Activated naive CD4-positive, alpha-beta T cell treated with Interleukin-2 at 50 U/mL for 16 hours (primary cell): ENCODE results near the gene GAGE12E.
"Not testable (repeated sequence)": the region's sequence is repeated elsewhere in the genome, so short reads cannot be mapped to it uniquely, and the experiment has no call there.

ENCODE experiments used
- DNase-seq: peaks from one replicate; pipeline ENCODE4 v3.0.0-alpha.2; 2020

The GAGE12E gene

DNA sequence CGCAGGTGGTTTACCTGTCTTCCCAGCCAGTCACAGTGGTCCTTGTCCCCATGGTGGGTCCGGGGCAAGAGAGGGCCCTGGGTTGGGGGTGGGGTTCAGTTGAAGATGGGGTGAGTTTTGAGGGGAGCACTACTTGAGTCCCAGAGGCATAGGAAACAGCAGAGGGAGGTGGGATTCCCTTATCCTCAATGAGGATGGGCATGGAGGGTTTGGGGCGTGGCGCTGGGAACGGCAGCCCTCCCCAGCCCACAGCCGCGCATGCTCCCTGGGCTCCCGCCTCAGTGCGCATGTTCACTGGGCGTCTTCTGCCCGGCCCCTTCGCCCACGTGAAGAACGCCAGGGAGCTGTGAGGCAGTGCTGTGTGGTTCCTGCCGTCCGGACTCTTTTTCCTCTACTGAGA, at the start of gene GAGE12E:
TSS of gene GAGE12E (plus strand) at position 301 of the 400 bp plus-strand sequence. CDS start 1,155 bp downstream, outside the sequence.
- not testable (repeated sequence) for DNase-seq

- DNase-seq: not testable (repeated sequence)
Observed at GRCh38 chrX:49531877-49532276, 19.2 kb upstream of the GAGE12E start, which contains the start of gene GAGE12C. Gene GAGE12C (plus strand): TSS chrX:49532177. CDS start chrX:49533332, 1,155 bp downstream.

- not testable (repeated sequence) for DNase-seq
Observed at GRCh38 chrX:49541433-49541832, 9.7 kb upstream of the GAGE12E start, which contains the start of gene GAGE12D. Gene GAGE12D (plus strand): TSS chrX:49541733. CDS start chrX:49542888, 1,155 bp downstream.

DNA sequence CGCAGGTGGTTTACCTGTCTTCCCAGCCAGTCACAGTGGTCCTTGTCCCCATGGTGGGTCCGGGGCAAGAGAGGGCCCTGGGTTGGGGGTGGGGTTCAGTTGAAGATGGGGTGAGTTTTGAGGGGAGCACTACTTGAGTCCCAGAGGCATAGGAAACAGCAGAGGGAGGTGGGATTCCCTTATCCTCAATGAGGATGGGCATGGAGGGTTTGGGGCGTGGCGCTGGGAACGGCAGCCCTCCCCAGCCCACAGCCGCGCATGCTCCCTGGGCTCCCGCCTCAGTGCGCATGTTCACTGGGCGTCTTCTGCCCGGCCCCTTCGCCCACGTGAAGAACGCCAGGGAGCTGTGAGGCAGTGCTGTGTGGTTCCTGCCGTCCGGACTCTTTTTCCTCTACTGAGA, 9.5 kb downstream of the GAGE12E start, which contains the start of gene GAGE12F:
TSS of gene GAGE12F (plus strand) at position 301 of the 400 bp plus-strand sequence. CDS start 1,155 bp downstream, outside the sequence.
- not testable (repeated sequence) for DNase-seq

- not testable (repeated sequence) for DNase-seq
Observed at GRCh38 chrX:49568728-49569127, 17.6 kb downstream of the GAGE12E start.

- not testable (repeated sequence) for DNase-seq
Observed at GRCh38 chrX:49569152-49569551, 18.1 kb downstream of the GAGE12E start.

- DNase-seq: not testable (repeated sequence)
Observed at GRCh38 chrX:49570100-49570499, 19.0 kb downstream of the GAGE12E start, which contains the start of gene GAGE12G. Gene GAGE12G (plus strand): TSS chrX:49570400. CDS start chrX:49571555, 1,155 bp downstream.

GRCh38 chrX:49579649-49580048, 28.6 kb downstream of the GAGE12E start, which contains the start of gene GAGE12H:
Gene GAGE12H (plus strand): TSS chrX:49579949. CDS start chrX:49581104, 1,155 bp downstream.
- DNase-seq: not testable (repeated sequence)

DNA sequence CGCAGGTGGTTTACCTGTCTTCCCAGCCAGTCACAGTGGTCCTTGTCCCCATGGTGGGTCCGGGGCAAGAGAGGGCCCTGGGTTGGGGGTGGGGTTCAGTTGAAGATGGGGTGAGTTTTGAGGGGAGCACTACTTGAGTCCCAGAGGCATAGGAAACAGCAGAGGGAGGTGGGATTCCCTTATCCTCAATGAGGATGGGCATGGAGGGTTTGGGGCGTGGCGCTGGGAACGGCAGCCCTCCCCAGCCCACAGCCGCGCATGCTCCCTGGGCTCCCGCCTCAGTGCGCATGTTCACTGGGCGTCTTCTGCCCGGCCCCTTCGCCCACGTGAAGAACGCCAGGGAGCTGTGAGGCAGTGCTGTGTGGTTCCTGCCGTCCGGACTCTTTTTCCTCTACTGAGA, 38.1 kb downstream of the GAGE12E start, which contains the start of gene GAGE2A:
TSS of gene GAGE2A (plus strand) at position 301 of the 400 bp plus-strand sequence. CDS start 1,155 bp downstream, outside the sequence.
- not testable (repeated sequence) for DNase-seq

DNA sequence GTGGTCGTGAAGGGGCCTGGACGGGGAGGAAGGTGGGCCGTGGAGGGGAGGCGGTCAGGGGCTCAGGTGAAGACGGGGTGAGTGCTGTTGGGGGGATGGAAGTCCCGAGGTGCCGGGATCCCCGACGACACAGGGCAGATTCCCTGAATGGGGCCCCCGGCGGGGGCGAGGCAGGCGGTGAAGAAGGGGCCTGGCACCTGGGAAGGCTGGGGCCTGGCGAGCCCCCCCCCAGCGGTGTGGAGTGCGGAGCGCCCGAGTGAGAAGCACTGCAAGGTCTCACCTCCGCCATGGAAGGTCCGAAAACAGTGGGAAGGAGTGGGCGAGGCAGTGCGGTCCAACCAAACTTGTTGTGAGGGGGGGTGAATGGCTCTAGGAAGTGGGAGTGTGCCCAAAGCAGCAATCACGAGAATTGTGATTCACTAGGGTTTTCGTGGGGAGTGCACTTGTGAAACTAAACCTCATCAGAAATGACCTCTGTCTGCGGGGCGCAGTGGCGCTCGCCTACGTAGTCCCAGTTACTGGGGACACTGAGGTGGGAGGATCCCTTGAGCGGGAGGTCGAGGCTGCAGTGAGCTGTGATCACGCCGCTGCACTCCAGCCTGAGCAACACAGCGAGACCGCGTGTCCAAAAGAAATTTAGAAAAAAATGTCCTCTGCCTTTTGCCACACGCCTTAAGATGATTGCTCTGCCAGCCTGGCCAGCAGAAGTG, 38.8 kb downstream of the GAGE12E start:
- peak; percentile 1 for DNase-seq

DNA sequence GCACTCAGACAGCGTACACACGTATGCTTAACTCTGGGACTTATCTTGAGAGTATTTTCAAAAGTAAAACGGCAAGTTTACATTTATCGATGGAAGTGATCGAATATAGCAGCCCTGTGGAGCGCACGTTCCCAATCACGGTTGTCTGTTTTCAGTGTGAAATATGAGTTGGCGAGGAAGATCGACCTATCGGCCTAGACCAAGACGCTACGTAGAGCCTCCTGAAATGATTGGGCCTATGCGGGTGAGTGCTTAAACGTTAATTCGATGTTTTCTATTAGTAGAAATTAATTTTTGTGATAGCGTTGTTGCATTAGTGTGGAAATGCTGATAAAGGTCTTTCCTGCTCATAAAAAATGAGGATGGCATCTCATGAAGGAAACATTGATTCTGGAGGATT, 39.4 kb downstream of the GAGE12E start:
- DNase-seq: not testable (repeated sequence)

DNA sequence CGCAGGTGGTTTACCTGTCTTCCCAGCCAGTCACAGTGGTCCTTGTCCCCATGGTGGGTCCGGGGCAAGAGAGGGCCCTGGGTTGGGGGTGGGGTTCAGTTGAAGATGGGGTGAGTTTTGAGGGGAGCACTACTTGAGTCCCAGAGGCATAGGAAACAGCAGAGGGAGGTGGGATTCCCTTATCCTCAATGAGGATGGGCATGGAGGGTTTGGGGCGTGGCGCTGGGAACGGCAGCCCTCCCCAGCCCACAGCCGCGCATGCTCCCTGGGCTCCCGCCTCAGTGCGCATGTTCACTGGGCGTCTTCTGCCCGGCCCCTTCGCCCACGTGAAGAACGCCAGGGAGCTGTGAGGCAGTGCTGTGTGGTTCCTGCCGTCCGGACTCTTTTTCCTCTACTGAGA, 47.6 kb downstream of the GAGE12E start, which contains the start of gene GAGE1:
TSS of gene GAGE1 (plus strand) at position 301 of the 400 bp plus-strand sequence. CDS start 1,155 bp downstream, outside the sequence.
- DNase-seq: not testable (repeated sequence)
